ENCODE data around the gene RNF141.

Gene RNF141

DNA sequence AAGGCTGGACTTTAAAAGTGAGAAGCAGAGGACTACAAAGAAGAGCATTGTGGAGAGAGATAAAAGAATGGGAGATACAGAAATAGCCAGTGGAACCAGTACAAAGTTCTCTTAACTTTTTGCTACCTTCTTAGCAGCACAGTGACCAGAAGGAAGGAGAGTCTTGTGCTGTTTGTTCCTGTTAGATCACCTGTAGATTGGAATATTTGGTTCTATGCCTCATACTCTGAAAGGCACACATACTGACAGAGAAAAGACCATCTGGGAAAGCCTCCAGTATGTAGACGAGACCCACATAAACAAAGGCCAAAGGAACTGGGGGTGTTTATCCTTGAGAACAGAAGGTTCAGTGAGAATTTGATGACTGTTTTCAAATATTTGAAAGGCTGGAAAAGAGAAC is 18.7 kb downstream of the RNF141 start:
- DNase-seq, result no peak

DNA sequence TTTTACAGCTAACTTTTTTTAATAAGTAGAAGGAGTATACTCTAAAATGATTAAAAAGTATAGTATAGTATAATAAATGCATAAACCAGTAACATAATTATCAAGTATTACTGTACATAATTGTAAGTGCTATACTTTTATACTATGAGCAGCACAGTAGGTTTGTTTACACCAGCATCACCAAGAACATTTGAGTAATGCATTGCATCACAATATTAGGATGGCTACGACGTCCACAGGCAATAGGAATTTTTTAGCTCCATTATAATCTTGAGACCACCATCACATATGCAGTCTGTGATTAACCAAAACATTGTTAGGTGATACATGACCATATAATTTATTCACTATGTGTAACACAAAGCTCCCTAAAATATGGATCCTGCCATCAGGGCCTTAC is 20.4 kb downstream of the RNF141 start:
- no peak for DNase-seq

DNA sequence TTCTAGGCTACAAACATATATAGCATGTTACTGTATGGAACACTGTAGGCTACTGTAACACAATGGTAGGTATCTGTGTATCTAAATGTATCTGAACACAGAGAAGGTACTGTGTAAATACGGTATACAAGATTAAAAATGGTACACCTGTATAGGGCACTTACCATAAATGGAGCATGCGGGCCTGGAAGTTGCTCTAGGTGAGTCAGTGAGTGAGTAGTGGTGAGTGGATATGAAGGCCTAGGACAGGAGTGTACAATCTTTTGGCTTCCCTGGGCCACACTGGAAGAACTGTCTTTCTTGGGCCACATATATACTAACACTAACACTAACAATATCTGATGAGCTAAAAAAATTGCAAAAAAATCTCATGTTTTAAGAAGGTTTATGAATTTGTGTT is 21.4 kb downstream of the RNF141 start:
- DNase-seq, result no peak

DNA sequence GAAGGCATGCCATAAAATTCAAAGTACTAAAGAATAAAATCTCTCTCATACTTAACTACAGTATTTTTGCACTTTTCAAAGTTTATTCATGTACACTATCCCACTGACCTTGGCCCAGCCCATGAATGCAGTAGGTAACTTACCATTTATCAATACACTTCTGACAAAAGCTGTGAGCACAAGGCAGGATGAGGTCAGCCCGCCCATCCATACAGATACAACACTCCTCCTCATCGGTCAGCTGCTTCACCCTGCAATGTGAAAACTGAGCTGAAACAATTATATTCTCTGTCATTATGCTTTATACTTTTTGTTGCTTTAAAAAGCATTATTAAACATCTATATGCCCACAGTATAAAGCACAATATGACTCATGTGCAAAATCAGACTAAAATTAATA is 22.1 kb downstream of the RNF141 start:
- no peak for DNase-seq

DNA sequence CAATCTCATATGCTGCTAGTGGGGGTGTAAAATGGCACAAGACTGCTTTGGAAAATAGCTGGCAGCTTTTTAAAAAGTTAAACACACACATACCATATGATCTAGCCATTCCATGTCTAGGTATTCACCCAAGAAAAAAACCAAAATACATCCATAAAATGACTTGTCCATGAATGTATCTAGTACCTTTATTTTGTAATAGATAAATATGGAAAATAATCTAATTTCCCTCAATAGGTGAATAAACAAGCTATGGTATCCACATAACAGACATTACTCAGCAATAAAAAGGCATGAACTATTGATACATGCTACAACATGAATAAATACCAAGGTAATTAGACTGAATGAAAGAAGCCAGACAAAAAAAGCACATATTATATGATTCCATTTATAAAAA is 22.9 kb downstream of the RNF141 start:
- no peak for DNase-seq

DNA sequence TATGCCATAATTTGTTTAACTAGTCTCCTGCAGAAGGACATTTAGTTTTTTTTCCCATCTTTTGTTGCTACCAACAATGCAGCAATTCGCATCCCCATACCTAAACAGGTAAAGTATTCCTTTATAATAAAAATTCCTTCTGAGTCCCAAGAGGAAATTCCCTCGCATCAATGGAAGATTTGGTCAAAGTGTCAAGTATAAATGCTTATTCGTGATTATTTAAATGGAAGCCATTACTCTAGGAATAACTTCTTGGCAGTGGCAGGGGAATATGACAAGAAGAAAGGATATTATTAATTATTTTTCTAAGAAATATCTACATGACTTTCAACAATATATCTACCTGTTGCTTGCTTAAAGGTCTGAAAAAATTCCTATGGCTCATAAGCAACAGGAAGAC is 25.6 kb downstream of the RNF141 start:
- no peak for DNase-seq

DNA sequence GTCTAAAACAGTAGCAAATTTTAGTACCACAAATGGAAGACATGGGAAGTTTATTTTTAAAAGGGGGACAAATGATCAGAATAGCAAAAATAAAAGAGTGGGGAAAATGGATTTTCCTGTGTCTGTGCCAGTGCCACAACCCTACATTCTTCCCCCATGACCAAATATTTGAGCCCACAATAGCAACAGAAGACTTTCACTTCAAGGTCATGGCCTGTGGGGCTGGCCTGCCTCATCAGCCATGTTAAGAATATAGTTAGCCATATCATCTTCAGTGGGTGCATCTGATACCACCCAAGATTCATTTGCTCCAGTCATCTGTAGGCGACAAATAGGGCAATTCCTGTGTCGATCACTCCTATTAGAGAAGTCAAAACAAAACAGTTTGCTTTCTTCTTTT is 26.3 kb downstream of the RNF141 start:
- no peak for DNase-seq

DNA sequence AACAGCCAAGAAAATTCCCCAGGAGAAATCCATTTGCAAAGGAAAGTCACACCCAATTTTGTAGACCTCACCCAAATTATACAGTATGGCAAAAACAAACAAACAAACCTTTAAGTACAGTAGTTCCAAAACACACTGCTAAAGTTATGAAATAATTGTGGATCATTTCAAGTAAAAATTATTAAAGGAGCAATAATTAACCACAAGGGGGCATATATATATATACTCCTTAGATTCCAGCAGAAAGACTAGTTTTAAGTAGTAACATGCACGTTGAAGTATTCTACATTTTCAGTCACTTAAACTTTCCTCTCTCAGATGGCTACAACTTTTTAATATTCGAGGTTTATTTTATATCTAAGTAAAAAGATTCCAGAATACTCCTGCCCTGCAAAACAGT is 26.8 kb downstream of the RNF141 start:
- no peak for DNase-seq

DNA sequence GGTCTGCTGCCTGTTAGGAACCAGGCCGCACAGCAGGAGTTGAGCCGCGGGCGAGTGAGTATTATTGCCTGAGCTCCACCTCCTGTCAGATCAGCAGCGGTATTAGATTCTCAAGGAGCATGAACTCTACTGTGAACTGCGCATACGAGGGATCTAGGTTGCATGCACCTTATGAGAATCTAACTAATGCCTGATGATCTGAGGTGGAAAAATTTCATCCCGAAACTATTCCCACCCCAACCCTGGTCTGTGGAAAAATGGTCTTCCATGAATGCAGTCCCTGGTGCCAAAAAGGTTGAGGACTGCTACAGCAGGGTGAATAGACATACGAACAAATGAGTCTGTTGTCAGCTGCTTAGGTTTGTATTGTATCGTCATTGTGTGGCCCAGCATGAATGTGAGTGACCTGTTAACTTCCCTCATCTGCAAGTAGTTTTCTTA is 29.8 kb downstream of the RNF141 start:
- no peak for DNase-seq

DNA sequence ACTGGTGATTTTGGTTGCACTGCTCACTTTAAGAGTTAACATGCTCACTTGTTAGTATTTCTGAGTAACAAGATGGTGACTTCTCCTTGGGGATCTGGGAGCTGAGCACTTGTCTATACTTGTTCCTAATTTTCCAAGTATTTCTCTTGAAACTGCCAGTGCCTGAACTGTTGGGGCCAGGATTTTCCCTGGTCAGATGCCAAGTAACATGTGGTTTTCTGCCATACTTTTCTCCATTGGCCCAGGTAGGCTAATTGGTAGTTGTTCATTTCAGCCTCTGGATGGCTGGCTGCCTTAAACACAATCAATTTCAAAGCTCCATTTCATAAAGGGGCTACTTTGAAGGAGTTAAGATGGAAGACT is 35.0 kb downstream of the RNF141 start:
- no peak for DNase-seq

DNA sequence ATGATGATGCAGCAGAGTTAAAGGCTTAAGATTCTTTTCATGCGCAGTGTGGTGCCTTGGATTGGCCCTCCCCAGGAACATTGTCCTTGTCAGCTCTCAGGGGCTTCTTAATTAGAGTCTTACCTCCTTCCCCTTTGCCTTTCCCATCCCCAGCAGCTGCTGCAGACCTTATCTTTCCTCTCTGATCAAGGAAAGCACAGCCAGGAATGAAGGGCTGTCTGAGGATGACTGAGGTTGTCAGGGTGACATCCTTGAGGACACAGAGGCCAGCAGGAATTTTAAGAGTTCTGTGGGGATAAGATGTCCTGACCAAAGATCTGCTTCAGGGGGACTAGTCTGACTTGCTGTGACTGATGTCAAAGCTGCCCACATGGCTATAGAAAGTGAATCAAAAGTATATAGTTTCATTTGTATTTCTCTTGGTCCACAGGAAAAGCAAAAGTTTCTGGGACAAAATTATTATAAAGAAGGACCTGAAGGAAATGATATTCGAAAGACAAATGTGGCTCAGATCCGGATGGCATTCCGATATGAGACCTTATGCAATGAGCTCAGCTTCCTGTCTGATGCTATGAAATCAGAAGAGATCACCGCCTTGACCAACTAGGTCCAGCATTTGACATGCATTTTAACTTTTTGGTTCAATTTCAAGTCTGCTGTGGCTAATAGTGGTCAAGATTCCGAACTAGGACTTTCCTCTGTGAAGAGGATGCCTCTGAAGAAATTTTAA is 35.5 kb downstream of the RNF141 start:
- DNase-seq, result no peak

DNA sequence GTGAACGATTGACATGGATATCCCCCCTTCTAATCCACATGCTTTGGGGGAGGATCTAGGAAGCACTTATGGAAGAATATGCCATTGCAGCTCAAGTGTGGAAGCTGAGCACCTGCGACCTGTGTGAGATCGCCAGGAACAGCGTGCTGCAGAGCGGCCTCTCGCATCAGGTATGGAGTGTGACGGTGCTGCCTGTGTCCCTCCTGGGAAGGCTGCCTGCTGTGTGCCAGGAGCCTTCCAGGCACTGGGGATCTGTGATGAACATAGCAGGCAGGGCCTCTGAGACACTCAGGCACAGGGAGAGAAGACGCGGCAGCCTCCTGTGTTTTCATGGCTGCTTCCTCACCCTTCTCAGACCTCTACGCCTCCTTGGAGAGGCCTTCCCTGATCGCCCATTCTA is 36.5 kb downstream of the RNF141 start:
- no peak for DNase-seq

DNA sequence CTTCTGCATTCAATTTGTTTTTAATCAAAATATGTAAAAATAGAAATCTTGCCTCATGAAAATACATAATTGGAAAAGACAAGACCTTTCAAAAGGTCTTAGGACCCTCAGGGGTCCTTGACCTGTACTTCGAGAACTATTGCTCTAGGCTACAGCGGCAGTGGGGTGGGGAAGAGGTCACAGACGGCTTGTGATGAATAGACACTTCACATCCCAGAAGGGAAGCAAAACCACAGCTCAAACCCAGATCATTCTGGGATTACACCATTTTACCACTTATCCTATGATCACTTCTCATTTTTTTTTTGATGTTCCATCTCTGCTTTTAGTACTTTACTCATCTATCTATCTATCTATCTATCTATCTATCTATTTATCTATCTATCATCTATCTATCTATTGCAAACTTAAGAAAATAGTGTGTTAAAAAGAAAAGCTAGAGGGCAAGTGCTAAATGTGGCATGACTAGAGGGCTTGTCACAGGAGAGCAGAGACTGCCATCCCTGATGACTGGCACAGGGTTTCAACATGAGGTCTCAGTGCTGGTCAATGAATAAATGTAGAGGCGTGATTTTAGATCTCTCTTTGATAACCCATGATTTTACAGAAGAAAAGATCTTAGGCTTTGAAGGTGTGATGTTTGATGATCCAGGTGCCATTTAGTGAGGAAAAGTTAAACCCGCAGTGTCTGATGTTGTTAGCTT is 37.1 kb downstream of the RNF141 start:
- DNase-seq, result no peak

DNA sequence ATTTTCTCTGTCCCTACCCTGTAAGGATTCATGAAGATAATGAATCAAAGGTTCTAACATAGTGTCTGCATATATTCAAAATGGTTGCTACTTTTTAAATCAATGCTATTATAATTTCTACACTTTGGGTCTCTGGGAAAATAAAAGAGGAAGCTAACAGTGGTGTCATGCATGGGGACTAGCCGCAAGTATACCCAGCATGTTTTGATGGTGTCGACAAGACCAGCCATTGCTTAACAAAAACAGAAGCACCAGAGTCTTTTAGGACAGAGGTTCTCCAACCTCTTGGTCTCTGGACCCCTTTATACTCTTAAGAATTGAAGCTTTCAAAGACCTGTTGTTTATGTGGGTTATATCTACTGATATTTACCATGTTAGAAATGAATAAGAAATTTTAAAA is 37.8 kb downstream of the RNF141 start:
- DNase-seq, result no peak

DNA sequence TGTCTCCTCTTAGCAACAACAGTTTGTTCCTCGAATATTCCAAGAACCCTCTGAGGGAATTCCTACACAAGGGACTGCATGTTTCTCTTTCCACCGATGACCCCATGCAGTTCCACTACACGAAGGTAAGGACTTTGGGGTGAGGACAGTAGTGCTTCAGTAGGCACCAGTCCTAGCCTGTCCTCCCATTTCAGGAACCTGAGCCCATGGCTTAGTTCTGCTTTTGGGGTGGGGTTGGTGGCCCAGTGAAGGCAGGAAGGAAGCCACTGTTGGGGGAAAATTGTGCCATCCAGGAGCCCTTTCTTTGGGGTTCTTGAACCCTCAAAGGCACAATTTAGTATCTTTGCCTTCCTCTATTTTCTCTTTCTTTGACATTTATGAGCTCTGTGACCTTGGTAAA is 38.2 kb downstream of the RNF141 start:
- DNase-seq, result no peak

DNA sequence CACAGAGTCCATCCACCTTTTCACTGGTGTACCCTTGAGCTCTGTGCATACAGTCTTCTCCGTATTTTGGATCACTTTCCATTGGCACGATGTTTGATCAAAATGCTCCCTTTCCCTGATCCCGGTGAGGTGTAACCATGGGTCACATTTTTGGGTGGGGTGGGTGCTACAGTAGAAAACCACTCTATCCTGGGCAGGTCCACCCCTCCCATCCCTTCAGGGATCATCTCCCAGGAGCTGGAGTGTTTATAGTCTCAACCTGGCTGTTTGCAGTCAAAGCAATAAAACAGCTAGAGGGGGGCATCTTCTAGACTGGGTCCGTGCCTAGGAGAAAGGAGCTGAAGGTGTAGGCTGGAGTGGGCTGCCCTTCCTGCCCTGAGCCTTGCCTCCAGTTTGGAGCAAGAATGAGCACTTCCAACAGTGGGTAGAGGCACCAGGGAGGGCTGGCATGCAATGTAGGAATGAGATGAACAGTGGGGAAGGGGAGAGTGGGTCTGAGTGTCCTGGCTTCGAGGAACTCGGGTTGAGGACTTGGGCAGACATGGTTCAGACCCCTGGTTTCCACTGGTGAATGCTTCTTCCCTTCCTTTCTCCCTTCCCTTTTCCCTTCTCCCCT is 38.8 kb downstream of the RNF141 start:
- no peak for DNase-seq

DNA sequence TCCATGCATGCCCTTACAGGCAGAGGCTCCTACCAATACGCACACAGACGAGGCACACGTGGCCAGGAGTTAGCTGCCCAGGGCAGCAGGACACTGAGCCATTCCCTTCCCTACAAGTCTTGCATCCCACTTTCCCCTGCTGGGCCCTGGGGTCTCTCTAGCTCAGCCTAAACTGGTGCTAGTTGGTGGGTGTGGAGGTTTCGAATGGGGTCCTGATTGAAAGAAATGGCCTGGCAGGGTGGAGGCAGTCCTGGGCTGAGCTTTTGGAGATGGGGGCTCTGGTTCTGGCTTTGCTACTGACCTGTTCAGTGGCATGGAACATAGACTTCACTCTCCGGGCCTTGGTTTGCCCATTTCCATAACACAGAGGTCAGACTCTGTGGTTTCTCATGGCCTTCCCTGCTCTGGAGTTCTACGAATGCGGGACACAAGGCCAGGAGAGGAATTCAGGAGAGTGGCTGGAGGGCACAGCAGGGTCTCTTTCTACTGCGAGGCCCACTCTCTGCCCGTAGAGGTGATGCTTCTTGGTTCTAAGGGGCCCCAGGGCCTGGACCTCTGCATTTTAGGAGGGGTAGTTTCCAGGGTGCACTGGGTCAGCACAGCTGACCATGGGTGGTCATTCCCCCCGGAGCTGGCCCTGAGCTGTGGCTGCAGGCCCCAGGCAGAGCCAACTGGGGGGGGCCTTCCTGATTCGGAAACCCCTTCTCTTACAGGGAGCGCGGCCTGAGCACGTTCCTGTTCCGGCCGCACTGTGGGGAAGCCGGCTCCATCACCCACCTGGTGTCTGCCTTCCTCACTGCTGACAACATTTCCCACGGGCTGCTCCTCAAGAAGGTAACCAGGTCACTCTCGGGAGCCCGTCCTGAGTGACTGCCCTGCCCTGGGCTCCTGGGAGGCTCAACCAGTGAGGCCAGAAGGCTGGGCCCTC is 40.0 kb downstream of the RNF141 start:
- no peak for DNase-seq

DNA sequence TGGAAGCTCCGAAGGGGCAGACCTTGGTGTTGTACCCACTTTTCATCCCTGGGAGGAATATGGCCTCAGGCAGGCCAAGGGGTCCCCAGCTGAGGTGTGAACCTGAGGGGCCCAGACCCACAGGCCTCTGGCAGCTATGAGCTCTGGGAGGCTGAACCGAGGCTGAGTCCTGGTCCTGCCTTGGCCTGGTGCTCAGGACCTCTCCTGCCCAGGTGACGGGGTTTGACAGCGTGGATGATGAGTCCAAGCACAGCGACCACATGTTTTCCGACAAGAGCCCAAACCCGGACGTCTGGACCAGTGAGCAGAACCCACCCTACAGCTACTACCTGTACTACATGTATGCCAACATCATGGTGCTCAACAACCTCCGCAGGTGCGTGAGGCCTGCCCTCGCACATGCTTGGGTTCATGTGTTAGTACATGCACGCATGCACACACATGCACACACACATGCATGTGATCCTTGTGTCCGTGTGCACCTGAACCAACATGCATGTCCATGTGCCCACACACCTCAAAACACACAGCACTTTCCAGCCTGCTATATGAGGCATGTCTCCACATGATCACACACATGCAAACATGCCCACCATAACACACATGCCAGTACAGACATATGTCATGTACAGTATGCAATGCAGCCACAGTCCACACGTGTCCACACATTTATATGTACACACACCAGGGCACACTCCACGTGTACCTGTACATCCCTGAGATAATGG is 40.9 kb downstream of the RNF141 start:
- DNase-seq, result no peak

DNA sequence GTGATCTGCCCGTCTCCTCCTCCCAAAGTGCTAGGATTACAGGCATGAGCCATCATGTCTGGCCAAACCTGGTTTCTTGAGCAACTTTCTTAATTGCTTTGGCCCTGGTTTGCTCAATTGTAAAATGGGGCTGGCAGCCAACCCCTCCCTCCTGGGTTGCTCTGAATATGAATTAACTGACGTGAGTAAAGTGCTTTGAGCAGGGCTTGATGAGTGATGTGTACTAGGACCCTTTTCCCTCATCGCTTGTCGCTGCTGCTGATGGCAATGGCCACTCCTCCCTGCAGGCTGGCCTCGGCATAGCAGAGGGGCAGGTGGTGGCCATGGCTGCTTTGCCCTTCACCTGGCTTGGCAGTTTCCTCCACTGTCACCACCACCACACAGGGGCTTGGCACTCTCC is 41.5 kb downstream of the RNF141 start:
- DNase-seq, result peak; percentile 8

DNA sequence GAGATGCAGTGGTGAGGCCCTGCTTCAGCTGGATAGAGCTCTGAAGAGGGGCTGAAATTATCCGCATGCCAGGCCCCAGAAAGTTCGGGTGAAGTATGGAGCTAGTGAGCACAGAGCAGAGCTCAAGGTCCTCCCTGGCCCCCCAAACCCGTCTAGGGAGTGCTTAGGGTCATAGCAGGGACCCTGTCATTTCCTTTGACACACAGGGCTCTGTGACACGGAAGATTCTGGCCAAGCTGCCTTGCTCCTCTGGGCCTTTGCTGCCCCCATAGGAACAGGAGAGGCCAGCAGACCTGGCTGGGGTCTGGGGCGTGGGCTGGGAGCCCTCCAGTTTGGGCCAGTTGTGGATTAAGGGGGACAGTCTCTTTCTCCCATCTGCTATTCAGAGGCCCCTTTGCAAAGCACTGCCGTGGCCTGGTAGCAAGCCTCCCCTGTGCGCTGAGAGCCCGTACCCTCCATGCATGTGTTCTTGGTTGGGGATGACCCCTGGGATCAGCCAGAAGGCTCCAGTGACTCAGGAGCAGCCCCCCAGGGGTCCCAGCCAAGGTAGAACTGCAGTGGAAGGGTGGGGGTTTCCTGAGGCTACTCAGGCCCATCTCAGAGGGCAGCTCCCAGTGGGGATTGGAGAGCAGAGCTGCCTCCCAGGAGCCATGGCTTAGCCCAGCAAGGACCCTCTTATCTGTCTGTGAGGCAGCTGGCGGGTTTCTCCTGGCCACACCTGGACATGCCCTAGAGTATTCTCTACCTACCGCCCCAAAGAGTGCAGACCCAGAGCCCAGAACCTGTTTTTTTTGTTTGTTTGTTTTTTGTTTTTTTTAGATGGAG is 42.3 kb downstream of the RNF141 start:
- no peak for DNase-seq

DNA sequence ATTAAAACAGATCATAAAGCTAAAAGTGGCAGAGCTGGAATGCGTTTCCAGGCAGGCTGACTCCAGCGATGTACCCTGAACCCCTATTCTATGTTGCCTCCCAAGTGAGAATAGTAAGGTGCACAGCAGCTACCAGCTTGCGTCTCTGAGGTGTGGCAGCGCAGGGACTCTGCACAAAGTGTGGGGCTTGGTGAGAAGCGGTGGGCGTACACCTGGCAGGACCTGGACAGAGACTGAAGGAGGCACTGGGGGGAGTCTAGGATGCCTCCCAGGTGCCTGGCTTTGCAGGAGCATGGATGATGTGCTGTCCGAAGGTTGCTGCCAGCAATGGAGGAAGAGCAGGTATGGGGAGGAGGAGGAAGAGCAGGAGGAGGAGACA is 43.0 kb downstream of the RNF141 start:
- DNase-seq, result no peak
